NCI-H460 (cell line): ENCODE data around the gene OR10G4. TPM values are rescaled to one million over a fixed set of nuclear protein-coding genes. Genes with fewer than 3 reads are reported as not detected.
"Not testable (repeated sequence)": the region's sequence is repeated elsewhere in the genome, so short reads cannot be mapped to it uniquely, and the experiment has no call there.

Experiments
- DNase-seq: peaks from one replicate; pipeline ENCODE4 v3.0.0-alpha.2; 2016; ENCODE audit warnings: low read depth; ENCODE audit errors: extremely low read depth
- polyA plus RNA-seq: library from polyadenylated mRNA; depleted of rRNA; stranded (reverse); fragments of >200 nt; gene quantifications from 2 replicates; pipeline ENCODE4 v1.2.3, GENCODE V29; 2014; cell fraction: nucleus; rRNA removed
- total RNA-seq: library from RNA; depleted of rRNA; stranded (reverse); fragments of >200 nt; shearing (Covaris generic); gene quantifications from 2 replicates; pipeline ENCODE4 v1.2.3, GENCODE V29; 2014; rRNA removed

Gene OR10G4, protein sequence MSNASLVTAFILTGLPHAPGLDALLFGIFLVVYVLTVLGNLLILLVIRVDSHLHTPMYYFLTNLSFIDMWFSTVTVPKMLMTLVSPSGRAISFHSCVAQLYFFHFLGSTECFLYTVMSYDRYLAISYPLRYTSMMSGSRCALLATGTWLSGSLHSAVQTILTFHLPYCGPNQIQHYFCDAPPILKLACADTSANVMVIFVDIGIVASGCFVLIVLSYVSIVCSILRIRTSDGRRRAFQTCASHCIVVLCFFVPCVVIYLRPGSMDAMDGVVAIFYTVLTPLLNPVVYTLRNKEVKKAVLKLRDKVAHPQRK
- not detected in 2 replicates for total RNA-seq
- polyA plus RNA-seq: not detected in 2 replicates

DNA sequence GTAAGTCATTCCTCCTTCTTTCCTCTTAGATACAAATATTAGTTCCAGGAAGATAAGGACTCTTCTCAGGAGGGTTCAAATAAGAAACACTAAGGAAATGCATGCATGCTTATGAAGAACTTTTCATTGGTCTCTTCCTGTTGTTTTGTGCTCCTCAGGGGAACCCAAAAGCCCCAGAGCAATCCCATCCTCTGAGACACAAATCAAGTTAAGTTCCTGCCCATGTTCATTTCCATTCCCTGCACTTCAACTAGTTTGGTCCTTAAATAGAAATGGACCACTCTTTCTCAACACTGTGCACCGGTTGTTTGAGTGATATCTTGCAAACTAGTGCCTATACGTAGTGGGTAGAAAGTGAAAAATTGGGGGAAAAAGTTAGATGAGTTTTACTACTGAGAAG is at the start of gene OR10G4:
Gene OR10G4 (plus strand): TSS at position 301 of the 400 bp plus-strand sequence. CDS start 2,578 bp downstream, outside the sequence.
- no peak for DNase-seq

DNA sequence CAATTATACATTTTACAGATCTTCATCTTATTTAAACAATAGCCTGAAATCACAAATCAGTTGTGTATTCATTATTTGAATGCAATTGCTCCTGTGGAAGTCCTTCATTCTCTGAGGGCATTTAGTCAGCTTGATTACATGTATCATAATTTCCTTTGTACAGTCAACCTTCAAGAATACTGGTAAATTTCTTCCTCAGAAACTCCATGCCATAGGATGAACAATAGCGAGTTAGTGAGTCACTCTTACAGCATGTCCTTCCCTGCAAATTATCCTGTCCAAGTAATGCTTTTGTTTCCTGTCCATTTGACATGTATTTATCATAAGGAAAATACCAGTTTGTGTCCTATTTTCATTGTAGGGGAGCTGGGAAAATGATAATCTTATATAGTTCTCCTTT is 39.0 kb upstream of the OR10G4 start:
- no peak for DNase-seq

DNA sequence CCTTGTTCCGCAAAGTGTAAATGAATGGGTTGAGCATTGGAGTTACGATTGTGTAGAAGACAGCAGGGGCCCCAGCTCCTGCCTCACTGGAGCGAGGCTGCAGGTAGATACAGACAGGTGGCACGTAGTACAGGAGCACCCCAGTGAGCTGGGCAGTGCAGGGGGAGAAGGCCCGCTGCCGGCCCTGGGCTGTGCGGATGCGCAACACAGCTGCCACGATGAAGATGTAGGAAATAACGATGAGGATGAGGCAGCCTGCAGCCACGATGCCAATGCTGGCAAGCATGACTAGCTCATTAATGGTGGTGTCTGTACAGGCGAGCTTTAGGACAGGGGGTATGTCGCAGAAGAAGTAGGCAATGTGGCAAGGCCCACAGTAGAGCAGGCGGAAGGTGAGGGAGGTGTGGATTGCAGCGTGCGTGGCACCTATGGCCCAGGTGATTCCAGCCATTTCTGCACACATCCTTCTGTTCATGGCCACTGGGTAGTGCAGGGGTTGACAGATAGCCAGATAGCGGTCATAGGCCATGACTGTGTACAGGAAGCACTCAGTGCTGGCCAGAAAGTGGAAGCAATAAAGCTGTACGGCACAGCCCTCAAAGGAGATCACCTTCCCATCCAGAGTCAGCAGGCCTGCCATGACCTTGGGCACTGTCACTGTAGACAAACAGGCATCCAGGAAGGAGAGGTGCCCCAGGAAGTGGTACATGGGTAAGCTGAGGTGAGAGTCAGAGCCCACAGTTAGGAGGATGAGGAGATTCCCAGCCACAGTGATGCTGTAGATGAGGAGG is 35.8 kb upstream of the OR10G4 start:
- DNase-seq: no peak

DNA sequence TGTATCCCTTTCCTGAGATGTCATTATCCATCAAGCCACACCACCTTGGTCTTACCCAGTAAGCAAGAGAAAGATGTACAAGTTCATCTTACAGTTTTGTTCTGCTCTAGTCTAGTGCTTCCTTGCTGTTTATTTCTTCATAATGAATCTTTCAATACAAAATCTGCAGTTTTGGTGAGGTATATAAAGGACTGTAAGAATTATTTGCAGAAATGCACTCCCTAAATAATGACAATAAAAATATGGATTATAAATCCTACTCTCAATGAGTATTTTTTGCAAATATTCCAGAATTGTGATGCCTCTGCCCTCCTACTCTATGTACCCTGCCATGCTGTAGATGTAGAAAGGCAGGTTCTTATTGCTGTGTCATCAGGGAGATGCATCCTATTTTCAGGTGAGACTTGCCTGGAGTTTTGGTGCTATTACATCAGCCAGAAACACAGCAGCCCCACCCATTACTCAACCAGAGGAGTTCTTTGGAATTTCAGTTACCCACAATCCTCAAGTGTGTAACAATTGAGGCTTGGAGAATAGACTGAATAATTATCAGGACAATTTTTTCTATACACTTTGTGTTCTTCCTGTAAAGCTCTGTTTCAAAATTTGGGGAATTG is 35.0 kb upstream of the OR10G4 start, which contains the start of gene OR10S1:
Gene OR10S1 (minus strand): TSS at position 51 of the 617 bp plus-strand sequence. CDS start 117 bp downstream, outside the sequence.
- peak; percentile 7 for DNase-seq

DNA sequence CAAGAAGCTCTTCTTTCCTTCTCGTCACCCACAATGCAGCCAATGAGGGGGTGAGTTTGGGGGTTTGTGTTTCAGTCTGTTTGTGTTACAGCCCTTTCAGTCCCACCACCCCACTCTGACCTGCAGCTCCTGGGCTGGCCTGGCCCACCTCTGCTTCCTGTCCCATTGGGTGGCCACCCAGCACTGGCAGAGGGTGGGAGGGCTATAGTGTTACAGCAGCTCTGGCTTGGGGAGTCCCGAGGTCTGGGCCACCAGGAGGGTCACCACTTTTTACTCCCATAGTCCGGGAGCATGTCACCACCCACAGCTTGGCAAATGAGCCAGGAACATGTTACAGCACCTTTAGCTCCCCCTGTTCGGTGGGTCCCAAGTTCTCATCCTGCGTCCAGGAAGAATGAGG is 33.5 kb upstream of the OR10G4 start:
- DNase-seq: no peak

DNA sequence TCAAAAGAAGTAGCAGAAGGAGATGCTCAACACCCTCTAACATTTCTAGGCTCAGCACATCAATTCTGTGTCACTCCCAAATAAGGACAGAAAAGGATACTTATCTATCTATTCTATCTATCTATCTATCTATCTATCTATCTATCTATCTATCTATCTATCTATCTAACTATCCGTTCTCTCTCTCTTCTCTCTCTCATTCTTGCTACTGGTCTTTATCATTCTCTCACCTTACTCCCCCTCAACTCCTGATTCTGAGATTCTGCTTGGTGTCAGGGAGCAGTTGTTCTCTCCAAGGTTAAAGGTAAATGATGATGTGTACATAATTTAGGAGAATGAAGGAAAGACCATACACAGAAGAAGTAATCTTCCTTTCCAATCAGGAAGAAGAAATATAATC is 17.7 kb upstream of the OR10G4 start, which contains the start of gene OR10G6:
Gene OR10G6 (minus strand): TSS at position 43 of the 400 bp plus-strand sequence. CDS start 0 bp downstream, at position 43.
- no peak for DNase-seq

DNA sequence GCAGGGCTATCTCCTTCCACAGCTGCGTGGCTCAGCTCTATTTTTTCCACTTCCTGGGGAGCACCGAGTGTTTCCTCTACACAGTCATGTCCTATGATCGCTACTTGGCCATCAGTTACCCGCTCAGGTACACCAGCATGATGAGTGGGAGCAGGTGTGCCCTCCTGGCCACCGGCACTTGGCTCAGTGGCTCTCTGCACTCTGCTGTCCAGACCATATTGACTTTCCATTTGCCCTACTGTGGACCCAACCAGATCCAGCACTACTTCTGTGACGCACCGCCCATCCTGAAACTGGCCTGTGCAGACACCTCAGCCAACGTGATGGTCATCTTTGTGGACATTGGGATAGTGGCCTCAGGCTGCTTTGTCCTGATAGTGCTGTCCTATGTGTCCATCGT is 3.0 kb downstream of the OR10G4 start:
- not testable (repeated sequence) for DNase-seq

DNA sequence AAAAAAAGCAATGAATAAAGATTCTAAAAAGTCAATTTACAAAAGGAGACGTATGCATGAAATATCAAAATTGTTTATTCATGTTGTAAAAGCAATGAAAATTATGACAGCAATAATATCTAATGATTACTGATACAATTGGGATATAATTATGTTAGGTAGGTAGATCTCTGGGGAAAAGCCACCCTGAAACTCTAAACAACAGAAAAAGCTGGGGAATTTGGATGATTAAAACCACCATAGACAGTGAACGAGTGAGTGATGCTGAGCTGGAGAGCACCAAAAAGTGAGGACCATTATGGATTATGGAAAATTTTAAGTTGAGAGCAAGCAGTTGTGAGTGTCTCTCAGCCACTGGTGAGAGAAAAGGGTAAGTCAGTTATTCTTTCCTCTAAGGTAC is 13.7 kb downstream of the OR10G4 start, which contains the start of gene OR10G8:
Gene OR10G8 (plus strand): TSS at position 301 of the 400 bp plus-strand sequence. CDS start 2,825 bp downstream, outside the sequence.
- DNase-seq: no peak

DNA sequence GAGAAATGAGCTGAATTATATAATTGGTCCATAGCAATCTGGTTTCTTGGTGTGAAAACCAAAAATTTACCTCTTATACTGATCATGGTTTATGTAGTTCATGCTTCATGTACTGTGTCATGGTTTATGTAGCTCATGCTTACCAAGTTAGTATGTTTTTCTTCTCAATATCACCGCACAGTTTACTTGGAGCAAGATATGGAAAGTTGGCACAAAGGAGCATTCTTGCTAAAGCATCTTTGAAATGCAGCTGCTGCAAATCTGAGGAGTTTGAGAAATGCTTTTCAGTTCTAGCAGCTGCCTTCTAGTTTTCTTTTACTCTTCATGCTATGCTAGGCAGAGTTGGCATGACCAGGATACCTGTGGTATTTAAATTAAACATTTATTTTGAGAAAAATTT is 23.9 kb downstream of the OR10G4 start:
- no peak for DNase-seq

DNA sequence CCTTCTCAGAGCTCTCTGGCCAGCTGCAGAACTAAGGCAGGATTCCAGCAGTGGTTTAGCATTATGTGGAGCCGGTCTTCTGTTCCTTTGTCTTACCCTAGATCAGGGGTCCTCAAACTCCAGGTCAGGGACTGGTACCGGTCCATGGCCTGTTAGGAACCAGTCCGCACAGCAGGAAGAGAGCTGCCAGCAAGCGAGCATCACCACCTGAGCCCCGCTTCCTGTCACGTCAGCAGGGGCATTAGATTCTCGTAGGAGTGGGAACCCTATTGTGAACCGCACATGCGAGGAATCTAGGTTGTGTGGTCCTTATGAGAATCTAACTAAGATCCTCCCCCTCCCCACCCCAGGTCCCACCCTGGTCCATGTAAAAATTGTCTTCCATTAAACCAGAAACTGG is 26.8 kb downstream of the OR10G4 start:
- no peak for DNase-seq

DNA sequence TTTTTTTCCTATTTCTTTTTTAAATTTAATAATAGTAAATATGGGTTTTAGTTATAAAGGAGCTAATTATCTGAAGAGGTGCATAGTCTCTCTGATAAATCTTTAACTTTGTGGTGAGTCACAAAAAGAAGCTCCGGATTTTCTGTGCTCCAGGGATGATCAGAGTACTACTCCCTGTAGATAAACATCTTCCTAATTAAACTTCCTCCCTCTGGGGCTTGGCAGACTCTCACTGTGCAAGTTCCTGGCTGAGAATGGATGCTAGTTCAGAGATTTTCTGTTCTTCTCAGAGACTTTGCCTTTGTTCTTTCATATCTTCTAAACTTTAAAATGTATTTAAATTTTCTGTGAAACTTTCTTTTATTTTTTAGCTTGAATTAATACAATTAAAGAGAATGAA is 28.5 kb downstream of the OR10G4 start, which contains the start of gene OR10G7:
Gene OR10G7 (minus strand): TSS at position 72 of the 400 bp plus-strand sequence. CDS start 2,324 bp downstream, outside the sequence.
- no peak for DNase-seq

DNA sequence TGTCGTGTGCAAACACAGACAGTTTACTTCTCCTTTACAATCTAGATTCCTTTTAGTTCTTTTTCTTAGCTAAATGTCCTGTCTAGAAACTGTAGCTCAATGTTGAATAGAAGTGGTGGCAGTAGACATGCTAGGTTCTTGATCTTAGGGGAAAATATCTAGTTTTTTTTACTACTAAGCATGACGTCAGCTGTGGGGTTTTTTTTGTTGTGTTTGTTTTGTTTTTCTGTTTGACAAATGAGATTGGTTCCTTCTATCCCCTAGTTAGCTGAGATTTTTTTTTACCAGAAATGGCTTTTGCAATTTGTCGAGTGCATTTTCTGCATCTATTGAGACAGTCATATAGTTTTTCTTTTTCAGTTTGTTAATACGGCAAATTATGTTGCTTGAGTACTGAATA is 30.6 kb downstream of the OR10G4 start:
- DNase-seq: no peak

DNA sequence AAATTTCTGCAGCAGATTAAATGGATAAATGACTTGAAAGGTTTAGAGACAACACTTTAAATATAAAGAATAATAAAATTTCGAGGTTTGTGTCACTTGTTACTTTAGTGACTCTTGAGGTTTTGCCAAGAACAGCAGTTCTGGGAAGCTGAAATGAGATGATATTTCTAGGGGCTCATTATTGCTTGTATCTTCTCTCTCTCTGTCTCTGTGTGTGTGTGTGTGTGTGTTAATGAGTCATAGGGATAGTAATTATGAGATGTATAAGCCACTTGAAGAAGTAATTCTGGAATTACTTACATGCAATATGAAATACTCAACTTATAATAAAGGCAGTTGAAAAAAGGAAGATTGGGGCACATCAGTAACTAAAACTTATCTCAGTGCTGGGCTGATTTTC is 38.0 kb downstream of the OR10G4 start:
- DNase-seq: no peak

DNA sequence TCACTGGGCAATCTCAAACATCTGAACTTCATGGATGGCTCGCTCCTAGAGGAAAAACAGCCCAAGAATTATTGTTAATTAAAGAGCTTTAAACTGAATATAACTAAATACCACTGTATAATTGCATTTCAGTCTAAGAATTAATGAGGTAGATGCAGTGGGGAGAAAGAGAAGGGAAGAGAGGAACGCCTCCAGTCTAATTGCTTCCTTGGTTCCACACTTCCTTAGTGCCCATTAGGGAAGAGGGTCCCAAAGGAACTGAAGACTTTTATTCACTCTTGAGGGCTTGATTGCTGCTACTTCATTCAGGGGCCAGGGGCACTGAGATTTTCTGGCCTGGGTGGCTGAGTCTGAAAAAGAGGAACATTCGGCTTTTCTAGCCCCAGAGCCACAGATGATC is 40.2 kb downstream of the OR10G4 start:
- DNase-seq: no peak

Other genes with a start within 250 kb of the OR10G4 start
- gene OR6M1, start 206.6 kb upstream of the OR10G4 start, total RNA-seq: not detected in 2 replicates
- not detected in 2 replicates for gene TMEM225, start 127.3 kb upstream of the OR10G4 start, total RNA-seq
- not detected in 2 replicates for gene OR8D4, start 110.8 kb upstream of the OR10G4 start, total RNA-seq
- not detected in 2 replicates for gene OR4D5, start 73.4 kb upstream of the OR10G4 start, total RNA-seq
- not detected in 2 replicates for gene OR6T1, start 69.2 kb upstream of the OR10G4 start, total RNA-seq
- gene OR10S1, start 35.2 kb upstream of the OR10G4 start, total RNA-seq: not detected in 2 replicates
- gene OR10G6, start 17.8 kb upstream of the OR10G4 start, total RNA-seq: not detected in 2 replicates
- not detected in 2 replicates for gene OR10G9, start 10.0 kb downstream of the OR10G4 start, total RNA-seq
- gene OR10G8, start 13.8 kb downstream of the OR10G4 start, total RNA-seq: not detected in 2 replicates
- not detected in 2 replicates for gene OR10G7, start 28.3 kb downstream of the OR10G4 start, total RNA-seq
- 15.8 and 16.4 TPM in 2 replicates for gene VWA5A, start 102.5 kb downstream of the OR10G4 start, total RNA-seq
- not detected in 2 replicates for gene OR10D3, start 170.3 kb downstream of the OR10G4 start, total RNA-seq
- gene OR8G1, start 228.1 kb downstream of the OR10G4 start, total RNA-seq: not detected in 2 replicates
- not detected in 2 replicates for gene OR8G5, start 243.4 kb downstream of the OR10G4 start, total RNA-seq